ENCODE data around the gene MPP2. TPM values are rescaled to one million over a fixed set of nuclear protein-coding genes. Genes with fewer than 3 reads are reported as not detected.

Gene MPP2
- total RNA-seq, 2 experiments from 2014 or later: 3.5 to 4.0 TPM

DNA sequence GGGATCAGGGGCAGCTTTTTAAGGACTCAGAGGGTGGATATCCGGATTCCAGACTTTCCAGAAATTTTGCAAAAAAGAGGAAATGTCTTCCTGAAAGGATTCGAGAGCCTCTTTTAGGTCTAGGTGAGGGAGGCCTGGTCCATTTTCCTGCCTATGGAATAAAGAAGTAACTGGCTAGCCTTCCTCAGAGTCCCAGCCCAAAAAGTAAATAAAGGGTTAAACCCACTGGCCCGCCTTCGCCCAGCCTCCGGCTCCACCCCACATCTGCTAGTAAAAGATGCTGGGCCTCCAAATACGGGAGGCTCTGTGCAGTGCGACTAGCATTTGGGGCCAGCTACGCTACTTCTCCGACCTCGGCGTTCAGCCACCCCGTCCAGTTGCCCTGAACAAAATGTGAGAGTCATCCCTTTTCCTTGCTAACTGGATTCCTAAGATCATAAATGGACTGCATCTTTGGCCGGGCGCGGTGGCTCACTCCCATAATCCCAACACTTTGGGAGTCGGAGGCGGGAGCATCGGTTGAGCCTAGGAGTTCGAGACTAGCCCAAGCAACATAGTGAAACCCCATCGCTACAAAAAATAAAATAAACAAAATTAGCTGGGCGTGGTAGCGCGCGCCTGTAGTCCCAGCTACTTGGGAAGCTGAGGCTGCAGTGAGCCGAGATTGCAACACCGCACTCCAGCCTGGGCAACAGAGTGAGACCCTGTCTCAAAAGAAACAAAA lies 824 bp upstream of the MPP2 start:
- POLR2A ChIA-PET: interaction anchor here (1.4 kb wide), 1 partner anchor 19 kb away, joined by 5 read pairs; no protein-coding TSS in a partner anchor
- Mint-ChIP-seq H3K27me3 (peaks cover 47% of the 10 kb centered on the region), H3K4me3 (peak overlapping the region; percentile 94)

DNA sequence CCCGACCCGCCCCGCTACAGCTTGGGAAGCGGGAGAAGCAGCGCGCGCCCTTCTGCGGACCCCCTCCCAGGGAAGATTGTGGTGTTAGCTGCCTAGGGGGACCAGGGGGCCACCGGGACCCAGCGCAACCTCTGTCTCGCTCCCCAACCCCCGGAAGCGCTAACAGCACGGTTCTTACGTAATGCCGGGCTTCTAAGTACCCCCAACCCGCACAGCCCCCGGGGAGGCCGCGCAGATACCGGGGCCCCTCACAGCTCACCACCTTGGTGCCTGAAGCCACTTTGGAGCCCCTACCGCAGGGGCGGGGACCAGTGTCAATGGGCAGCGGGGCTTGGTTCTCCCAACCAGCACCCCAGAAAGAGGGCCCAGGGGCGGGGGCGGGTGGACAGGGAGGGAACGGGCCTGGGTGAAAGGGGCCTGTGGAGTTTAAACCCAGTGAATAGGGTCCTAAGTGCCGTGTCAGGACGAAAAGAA lies 348 bp downstream of the MPP2 start:
- peaks cover 25% of the 10 kb centered on the region for H3K4me1 Mint-ChIP-seq (ENCODE audit: low read depth)
- peak in 6 of 14 experiments; percentile 13 to 67 (median 28) for DNase-seq
- peaks cover 15 to 33% of the 10 kb centered on the region in 2 experiments for H3K27me3 ChIP-seq (ENCODE audit: control insufficient read depth in 1 of 2, insufficient read depth in 2 of 2, low read length in 2 of 2)

More for the DNA sequence above, 824 bp upstream of the MPP2 start:
- H3K27ac ChIP-seq (ENCODE audit: low read depth in 1 of 2, low read length in 2 of 2): no peak overlapping the region
- peaks cover 15 to 31% of the 10 kb centered on the region in 2 experiments for H3K27me3 ChIP-seq (ENCODE audit: control insufficient read depth in 1 of 2, insufficient read depth in 2 of 2, low read length in 2 of 2)
- no peaks in the 10 kb centered on the region for H3K9me3 Mint-ChIP-seq
- H3K9me3 ChIP-seq (ENCODE audit: control insufficient read depth in 1 of 2, insufficient read depth in 1 of 2, low read length in 2 of 2): no peaks in the 10 kb centered on the region
- ATAC-seq (ENCODE audit: poor library complexity): peak; percentile 52
- TF ChIP-seq, protein P1, sequence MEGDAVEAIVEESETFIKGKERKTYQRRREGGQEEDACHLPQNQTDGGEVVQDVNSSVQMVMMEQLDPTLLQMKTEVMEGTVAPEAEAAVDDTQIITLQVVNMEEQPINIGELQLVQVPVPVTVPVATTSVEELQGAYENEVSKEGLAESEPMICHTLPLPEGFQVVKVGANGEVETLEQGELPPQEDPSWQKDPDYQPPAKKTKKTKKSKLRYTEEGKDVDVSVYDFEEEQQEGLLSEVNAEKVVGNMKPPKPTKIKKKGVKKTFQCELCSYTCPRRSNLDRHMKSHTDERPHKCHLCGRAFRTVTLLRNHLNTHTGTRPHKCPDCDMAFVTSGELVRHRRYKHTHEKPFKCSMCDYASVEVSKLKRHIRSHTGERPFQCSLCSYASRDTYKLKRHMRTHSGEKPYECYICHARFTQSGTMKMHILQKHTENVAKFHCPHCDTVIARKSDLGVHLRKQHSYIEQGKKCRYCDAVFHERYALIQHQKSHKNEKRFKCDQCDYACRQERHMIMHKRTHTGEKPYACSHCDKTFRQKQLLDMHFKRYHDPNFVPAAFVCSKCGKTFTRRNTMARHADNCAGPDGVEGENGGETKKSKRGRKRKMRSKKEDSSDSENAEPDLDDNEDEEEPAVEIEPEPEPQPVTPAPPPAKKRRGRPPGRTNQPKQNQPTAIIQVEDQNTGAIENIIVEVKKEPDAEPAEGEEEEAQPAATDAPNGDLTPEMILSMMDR (IDR thresholded peaks at IDR 0.05): no peak
- CTCF ChIA-PET: interaction anchor here (1.4 to 2.0 kb wide), 2 partner anchors 10 to 36 kb away, joined by 6 read pairs; no protein-coding TSS in a partner anchor
- peak; percentile 27 to 77 (median 53) for DNase-seq
- peaks cover 32% of the 10 kb centered on the region for H3K4me1 ChIP-seq (ENCODE audit: insufficient read depth, low read length)
- H3K4me1 Mint-ChIP-seq (ENCODE audit: low read depth): peaks cover 25% of the 10 kb centered on the region
- H3K36me3 Mint-ChIP-seq (ENCODE audit: low read depth): no peaks in the 10 kb centered on the region
- H3K27ac Mint-ChIP-seq: no peak overlapping the region
- H3K36me3 ChIP-seq (ENCODE audit: insufficient read depth, low read length): no peaks in the 10 kb centered on the region
- intact Hi-C loops (cut with DNase I, micrococcal nuclease): no loop called here
- H3K4me3 ChIP-seq (ENCODE audit: low read length): peak overlapping the region; percentile 77

DNA sequence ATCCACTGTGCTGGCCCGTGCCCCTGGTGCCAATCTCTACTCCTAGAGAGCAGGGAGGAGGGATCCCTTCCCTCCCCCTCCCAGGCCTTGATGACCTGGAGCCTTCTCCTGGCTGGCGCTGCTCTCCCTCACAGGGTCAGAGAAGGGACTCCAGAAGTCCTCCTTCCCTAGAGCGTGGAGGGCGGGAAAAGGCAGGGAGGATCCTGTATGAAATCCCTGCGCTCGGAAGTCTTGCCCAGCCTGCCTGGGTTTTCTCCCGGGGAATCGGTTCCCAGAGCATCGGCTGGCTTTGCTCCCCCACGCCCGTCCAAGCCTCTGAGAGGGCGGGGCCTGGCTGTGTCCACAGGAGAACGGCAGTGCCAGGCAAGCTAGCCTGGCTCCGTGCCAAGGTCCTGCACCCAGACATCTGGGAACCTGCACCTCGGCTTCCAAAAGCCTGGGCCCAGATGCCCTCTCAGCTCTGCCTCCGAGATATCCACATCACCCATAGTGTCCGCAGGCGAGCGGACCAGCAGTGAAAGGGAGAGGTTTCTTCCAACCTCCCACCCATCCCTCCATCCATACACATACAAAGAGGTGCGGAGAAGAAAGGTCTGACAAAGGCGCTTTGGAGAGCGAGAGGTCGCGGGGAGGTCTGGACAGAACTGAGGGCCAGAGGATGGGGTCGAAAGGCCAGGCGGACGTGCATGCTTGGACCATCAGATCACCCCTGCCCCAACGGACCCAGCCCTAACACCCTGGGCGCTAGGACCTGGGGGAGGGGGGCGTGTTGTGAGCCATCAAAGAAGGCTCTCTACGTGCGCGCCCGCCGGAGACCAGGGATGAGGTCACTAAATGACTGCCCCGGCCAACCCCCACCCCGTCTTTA lies 1.1 kb downstream of the MPP2 start:
- Histone ChIP-seq H3K9me3 (ENCODE audit: control insufficient read depth in 1 of 2, insufficient read depth in 1 of 2, low read length in 2 of 2) (no peaks in the 10 kb centered on the region), H3K4me3 (ENCODE audit: low read length) (peak overlapping the region; percentile 77), H3K36me3 (ENCODE audit: insufficient read depth, low read length) (no peaks in the 10 kb centered on the region), H3K27me3 (ENCODE audit: control insufficient read depth in 1 of 2, insufficient read depth in 2 of 2, low read length in 2 of 2) (peaks cover 15 to 33% of the 10 kb centered on the region in 2 experiments), H3K27ac (ENCODE audit: low read depth in 1 of 2, low read length in 2 of 2) (no peak overlapping the region), H3K4me1 (ENCODE audit: insufficient read depth, low read length) (peaks cover 32% of the 10 kb centered on the region)
- H3K27me3 Mint-ChIP-seq: peaks cover 58% of the 10 kb centered on the region
- ATAC-seq (ENCODE audit: poor library complexity) (peak; percentile 39), DNase-seq (peak in 13 of 14 experiments; percentile 19 to 73 (median 48))
- ChIA-PET CTCF (no interaction called here), POLR2A (no interaction called here)
- H3K27ac Mint-ChIP-seq: peak overlapping the region; percentile 43
- TF ChIP-seq, protein P1 (IDR thresholded peaks at IDR 0.05): no peak
- peaks cover 27% of the 10 kb centered on the region for H3K4me1 Mint-ChIP-seq (ENCODE audit: low read depth)
- intact Hi-C loops (cut with DNase I, micrococcal nuclease): no loop called here
- no peaks in the 10 kb centered on the region for H3K9me3 Mint-ChIP-seq
- H3K36me3 Mint-ChIP-seq (ENCODE audit: low read depth): no peaks in the 10 kb centered on the region
- H3K4me3 Mint-ChIP-seq: peak overlapping the region; percentile 94

More for the DNA sequence above, 348 bp downstream of the MPP2 start:
- ATAC-seq (ENCODE audit: poor library complexity): peak; percentile 51
- TF ChIP-seq, protein P1 (IDR thresholded peaks at IDR 0.05): no peak
- Histone ChIP-seq H3K4me3 (ENCODE audit: low read length) (peak overlapping the region; percentile 77), H3K9me3 (ENCODE audit: control insufficient read depth in 1 of 2, insufficient read depth in 1 of 2, low read length in 2 of 2) (no peaks in the 10 kb centered on the region), H3K4me1 (ENCODE audit: insufficient read depth, low read length) (peaks cover 32% of the 10 kb centered on the region), H3K36me3 (ENCODE audit: insufficient read depth, low read length) (no peaks in the 10 kb centered on the region), H3K27ac (ENCODE audit: low read depth in 1 of 2, low read length in 2 of 2) (peak overlapping the region in 1 of 2 donors; percentile 29)
- intact Hi-C loops (cut with DNase I, micrococcal nuclease): no loop called here
- Mint-ChIP-seq H3K9me3 (no peaks in the 10 kb centered on the region), H3K36me3 (ENCODE audit: low read depth) (no peaks in the 10 kb centered on the region), H3K27me3 (peaks cover 52% of the 10 kb centered on the region), H3K4me3 (peak overlapping the region; percentile 94), H3K27ac (peak overlapping the region; percentile 43)
- POLR2A ChIA-PET: interaction anchor here (1.4 kb wide), 1 partner anchor 21 kb away, joined by 5 read pairs; no protein-coding TSS in a partner anchor
- CTCF ChIA-PET: no interaction called here
